GM18502 (cell line): ENCODE measurements around the gene CPS1.

Source experiments
- ATAC-seq: cut with Tn5 transposase; IDR thresholded peaks from one replicate; pipeline ENCODE4 v1.9.1; 2021; ENCODE audit warnings: mild to moderate bottlenecking; ENCODE audit not compliant: unreplicated experiment, poor library complexity

The CPS1 gene

GRCh38 chr2:210598219-210598618 is 41.8 kb downstream of the CPS1 start:
- no peak for ATAC-seq

- ATAC-seq, result no peak
Observed at GRCh38 chr2:210599476-210599875, 43.1 kb downstream of the CPS1 start.

GRCh38 chr2:210604666-210605065 is 48.3 kb downstream of the CPS1 start:
- no peak for ATAC-seq

GRCh38 chr2:210606001-210606400 is 49.6 kb downstream of the CPS1 start:
- no peak for ATAC-seq

DNA sequence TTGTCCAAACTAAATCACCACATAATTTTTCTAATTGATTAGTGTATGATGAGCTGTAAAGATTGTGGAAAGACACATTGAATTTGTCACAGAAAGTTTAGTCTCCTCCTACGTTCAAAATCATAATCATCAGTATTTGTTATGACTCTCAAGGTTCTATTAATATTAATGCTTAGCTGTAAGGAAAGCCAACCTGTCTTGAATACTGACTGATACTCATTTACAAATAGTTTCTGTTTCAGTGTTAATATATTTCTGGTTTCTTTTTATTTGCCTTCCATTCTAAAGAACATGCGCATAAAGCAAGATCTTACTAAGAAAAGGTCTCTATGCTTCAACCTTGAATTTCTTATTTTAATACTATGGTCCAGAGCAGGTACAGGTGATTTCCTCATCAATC is 55.1 kb downstream of the CPS1 start:
- peak; percentile 83 for ATAC-seq

DNA sequence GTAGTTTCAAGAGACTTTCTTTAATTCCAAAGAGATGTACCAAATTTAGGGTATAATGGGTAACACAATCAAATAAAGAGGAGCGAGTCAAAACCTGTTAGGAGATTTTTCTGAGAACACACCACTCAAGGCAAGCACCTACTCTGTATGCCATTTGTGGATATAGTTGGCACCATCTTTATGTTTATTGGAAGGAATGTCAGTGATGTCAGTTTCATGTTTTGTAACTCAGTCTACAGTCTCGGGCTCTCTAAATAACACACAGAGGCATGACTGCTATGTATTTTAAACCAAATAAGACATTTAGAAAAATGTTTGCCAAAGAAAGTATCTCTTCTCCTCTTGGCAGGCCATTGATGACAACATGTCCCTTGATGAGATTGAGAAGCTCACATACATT is 59.7 kb downstream of the CPS1 start:
- ATAC-seq, result no peak

GRCh38 chr2:210617318-210617717 is 60.9 kb downstream of the CPS1 start:
- no peak for ATAC-seq

- peak; percentile 79 for ATAC-seq
Observed at GRCh38 chr2:210617732-210618330, 61.4 kb downstream of the CPS1 start.

- ATAC-seq, result no peak
Observed at GRCh38 chr2:210620456-210620855, 64.1 kb downstream of the CPS1 start.

DNA sequence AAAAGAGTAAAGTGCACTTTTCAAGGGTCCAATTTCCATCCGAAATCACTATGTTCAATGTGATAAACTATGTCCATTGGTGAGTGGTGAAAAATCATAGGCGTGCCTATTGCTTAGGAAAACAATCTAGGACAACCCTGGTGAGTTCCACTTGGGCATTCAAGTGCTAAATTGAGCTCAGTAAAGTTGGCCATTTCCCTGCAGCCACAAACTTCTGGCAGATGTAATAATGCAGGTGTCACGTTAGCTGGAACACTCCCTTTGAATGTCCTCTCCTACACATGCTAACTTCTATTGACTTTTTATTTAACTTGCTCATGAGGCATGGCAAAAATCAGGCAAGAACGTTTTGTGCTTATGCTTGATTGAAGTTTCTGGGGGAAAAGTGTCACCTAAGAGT is 67.1 kb downstream of the CPS1 start:
- ATAC-seq, result no peak

DNA sequence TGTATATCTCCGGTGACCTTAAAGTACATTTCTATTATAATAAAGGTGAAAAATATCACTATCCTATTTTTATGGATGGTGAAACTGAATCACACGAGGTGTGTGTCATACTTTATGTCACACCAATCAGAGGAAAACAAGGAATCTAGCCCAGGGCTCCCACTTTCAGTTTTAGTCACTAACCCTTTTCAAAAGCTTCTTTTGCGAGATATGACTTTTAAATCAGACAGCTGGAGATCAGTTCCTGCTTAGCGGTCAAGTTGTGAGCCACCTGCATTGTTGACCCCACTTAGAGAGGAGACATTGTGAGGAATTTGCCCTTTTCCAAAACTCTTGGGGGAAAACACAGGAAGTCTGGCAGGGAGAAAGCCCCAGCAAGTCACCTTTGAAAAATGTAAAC is 70.5 kb downstream of the CPS1 start:
- peak; percentile 56 for ATAC-seq

- no peak for ATAC-seq
Observed at GRCh38 chr2:210630873-210631560, 74.6 kb downstream of the CPS1 start.

- ATAC-seq, result no peak
Observed at GRCh38 chr2:210633699-210634098, 77.3 kb downstream of the CPS1 start.

- no peak for ATAC-seq
Observed at GRCh38 chr2:210635257-210635656, 78.9 kb downstream of the CPS1 start.

DNA sequence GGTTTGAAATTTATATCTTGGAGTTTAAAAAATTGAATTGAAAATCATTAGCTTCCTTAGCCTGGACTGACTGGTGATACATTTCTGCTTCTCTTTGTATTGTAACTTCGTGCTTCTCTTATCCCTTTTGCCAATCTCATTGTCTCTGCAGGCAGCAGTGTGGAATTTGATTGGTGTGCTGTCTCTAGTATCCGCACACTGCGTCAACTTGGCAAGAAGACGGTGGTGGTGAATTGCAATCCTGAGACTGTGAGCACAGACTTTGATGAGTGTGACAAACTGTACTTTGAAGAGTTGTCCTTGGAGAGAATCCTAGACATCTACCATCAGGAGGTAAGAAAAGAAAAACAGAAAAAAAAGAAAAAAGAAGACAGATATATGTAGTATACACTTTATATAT is 85.9 kb downstream of the CPS1 start:
- ATAC-seq, result no peak

GRCh38 chr2:210647151-210647550 is 90.8 kb downstream of the CPS1 start:
- no peak for ATAC-seq

DNA sequence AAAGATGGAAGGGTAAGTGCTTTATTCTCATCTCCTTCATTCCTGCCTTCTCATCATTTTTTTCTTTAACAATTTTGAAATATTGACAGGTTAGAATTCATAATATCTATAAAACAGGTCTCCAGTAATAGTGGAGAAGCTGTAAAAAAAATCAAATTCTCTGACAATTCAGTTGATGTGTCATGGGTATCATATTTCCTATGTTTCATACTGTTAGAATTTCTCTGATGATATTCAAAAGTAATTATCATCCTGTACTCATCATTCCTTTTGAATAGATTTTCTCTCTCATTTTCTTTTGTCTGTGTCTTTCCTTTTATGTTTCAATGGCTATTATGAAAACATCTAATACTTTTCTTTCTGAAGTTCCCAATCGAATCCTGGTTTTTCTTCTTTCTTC is 97.7 kb downstream of the CPS1 start:
- ATAC-seq, result no peak

- ATAC-seq, result no peak
Observed at GRCh38 chr2:210655229-210655975, 99.0 kb downstream of the CPS1 start.

DNA sequence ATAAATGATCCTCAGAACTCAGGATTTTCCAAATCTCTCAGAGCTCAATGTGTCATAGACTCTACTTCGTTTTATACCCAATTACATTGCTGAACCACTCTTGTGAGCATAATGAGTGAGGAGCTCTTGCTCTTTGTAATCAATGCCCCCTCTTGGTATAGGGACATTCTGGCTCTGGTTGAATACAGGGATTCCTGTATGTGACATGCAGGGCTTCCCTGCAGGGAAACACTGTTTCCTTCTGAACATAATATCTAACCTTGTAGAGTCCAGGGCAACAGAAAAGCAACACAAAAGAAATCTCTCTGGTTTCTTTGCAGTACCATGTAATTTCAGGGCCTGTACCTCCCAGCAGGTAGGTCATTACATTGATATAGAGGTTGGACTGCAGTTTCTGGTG is 101.5 kb downstream of the CPS1 start:
- no peak for ATAC-seq

DNA sequence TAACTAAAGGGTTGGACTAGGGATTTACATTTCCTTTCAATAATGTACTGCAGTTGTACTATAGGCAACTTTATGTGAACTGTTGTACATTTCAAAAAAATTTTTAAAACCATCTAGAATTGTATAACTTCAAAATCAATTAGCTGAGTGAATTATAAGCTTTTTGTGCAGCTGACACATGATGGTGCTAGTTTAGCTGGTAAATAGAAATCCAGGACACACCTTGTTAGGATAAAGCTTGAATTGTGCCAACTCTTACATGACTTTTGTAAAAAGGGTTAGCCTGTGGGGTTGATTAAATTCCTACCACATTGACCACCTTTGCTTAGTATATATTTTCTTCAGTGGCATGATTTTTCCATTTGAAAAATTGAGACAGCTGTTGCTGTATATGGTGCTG is 104.4 kb downstream of the CPS1 start:
- no peak for ATAC-seq

DNA sequence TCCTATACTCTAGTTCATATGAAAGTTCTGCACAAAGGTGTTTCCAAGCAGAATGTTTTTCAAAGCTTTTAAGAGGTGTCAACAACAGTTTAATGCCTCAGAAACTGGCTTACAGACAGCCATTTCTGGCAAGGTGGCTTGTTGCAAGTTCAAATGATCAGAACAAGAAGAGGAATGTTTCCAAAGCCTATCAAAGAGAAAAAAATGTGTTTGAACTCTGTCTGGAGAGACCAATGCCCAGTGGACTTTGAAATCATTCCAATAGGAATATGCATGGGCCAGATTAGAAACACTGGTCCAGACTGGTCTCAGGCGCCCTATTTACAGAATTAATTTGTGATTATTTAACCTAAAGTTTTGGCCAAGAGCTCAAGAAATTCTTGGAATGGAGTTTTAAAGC is 106.2 kb downstream of the CPS1 start:
- no peak for ATAC-seq

- ATAC-seq, result no peak
Observed at GRCh38 chr2:210663631-210664089, 107.3 kb downstream of the CPS1 start.
